WTC11 (cell line): ENCODE data around the gene OPCML. TPM values are rescaled to one million over a fixed set of nuclear protein-coding genes. Genes with fewer than 3 reads are reported as not detected.

ENCODE experiments used
- ATAC-seq: fragments of 200-7000 bp; cut with Tn5 transposase; 2 replicates; pipeline ENCODE4 v1.10.0; 2021; ENCODE audit warnings: mild to moderate bottlenecking, moderate library complexity
- CTCF ChIA-PET: fragments of 300-600 bp; sonication (Branson Sonifier 250); formaldehyde crosslinking; loops from one replicate; lab custom pipeline; 2021; ENCODE audit warnings: antibody characterized with exemption; lab: Charles Lee
- POLR2A ChIA-PET: fragments of 350-600 bp; sonication (Branson Sonifier 250); formaldehyde crosslinking; loops from one replicate; lab custom pipeline; 2021; ENCODE audit warnings: antibody characterized with exemption; lab: Charles Lee
- DNase-seq: peaks from one replicate; pipeline ENCODE4 v3.0.0; 2021; ENCODE audit warnings: low spot score
- H3K27ac Mint-ChIP-seq: 2 replicates; pipeline ENCODE4 v1.8.0; 2021; ENCODE audit warnings: mixed read lengths
- H3K27me3 Mint-ChIP-seq: 2 replicates; pipeline ENCODE4 v1.8.0; 2021; ENCODE audit warnings: low read depth, mild to moderate bottlenecking, moderate library complexity, mixed read lengths
- H3K36me3 Mint-ChIP-seq: 2 replicates; pipeline ENCODE4 v1.8.0; 2021; ENCODE audit warnings: mixed read lengths
- H3K4me1 Mint-ChIP-seq: 2 replicates; pipeline ENCODE4 v1.8.0; 2022; ENCODE audit warnings: mixed read lengths
- H3K4me3 Mint-ChIP-seq: 2 replicates; pipeline ENCODE4 v1.8.0; 2021; ENCODE audit warnings: mild to moderate bottlenecking, moderate library complexity, mixed read lengths
- H3K9me3 Mint-ChIP-seq: 2 replicates; pipeline ENCODE4 v1.8.0; 2021; ENCODE audit warnings: mixed read lengths
- AR ChIP-seq: fragments of 250-450 bp; sonication (Bioruptor Pico); IDR thresholded peaks from 2 replicates; pipeline ENCODE4 v1.9.0; 2021; ENCODE audit warnings: mild to moderate bottlenecking
- ATF1 ChIP-seq: sonication (generic); formaldehyde crosslinking; IDR thresholded peaks from 2 replicates; pipeline ENCODE4 v1.8.1; 2023; ENCODE audit warnings: mild to moderate bottlenecking, moderate library complexity, missing genetic modification reagents
- ATF3 ChIP-seq: sonication (generic); formaldehyde crosslinking; conservative IDR thresholded peaks from 2 replicates; pipeline ENCODE4 v1.8.1; 2022; ENCODE audit warnings: mild to moderate bottlenecking, missing genetic modification reagents
- E2F4 ChIP-seq: sonication (generic); formaldehyde crosslinking; IDR thresholded peaks from 2 replicates; pipeline ENCODE4 v1.8.1; 2022; ENCODE audit warnings: low read depth, mild to moderate bottlenecking, moderate library complexity, missing genetic modification reagents, borderline replicate concordance
- ELF4 ChIP-seq: sonication (generic); formaldehyde crosslinking; IDR thresholded peaks from 2 replicates; pipeline ENCODE4 v1.8.1; 2022; ENCODE audit warnings: low read depth, mild to moderate bottlenecking, moderate library complexity, missing genetic modification reagents
- FOXK1 ChIP-seq: sonication (generic); formaldehyde crosslinking; IDR thresholded peaks from 2 replicates; pipeline ENCODE4 v1.8.0; 2022; ENCODE audit warnings: mild to moderate bottlenecking, moderate library complexity, missing genetic modification reagents
- GRHL2 ChIP-seq: fragments of 250-450 bp; sonication (Bioruptor Pico); IDR thresholded peaks from 2 replicates; pipeline ENCODE4 v1.8.0; 2022; ENCODE audit warnings: mild to moderate bottlenecking, moderate library complexity; ENCODE audit not compliant: insufficient replicate concordance, severe bottlenecking
- IRF2 ChIP-seq: sonication (generic); formaldehyde crosslinking; IDR thresholded peaks from 2 replicates; pipeline ENCODE4 v1.8.0; 2022; ENCODE audit warnings: low read depth, missing genetic modification reagents, borderline replicate concordance
- KAT7 ChIP-seq: sonication (generic); formaldehyde crosslinking; IDR thresholded peaks from 2 replicates; pipeline ENCODE4 v1.8.1; 2023; ENCODE audit warnings: missing genetic modification reagents, mild to moderate bottlenecking, borderline replicate concordance
- NFE2L1 ChIP-seq: sonication (generic); formaldehyde crosslinking; IDR thresholded peaks from 2 replicates; pipeline ENCODE4 v1.8.1; 2023; ENCODE audit warnings: missing genetic modification reagents
- NR1H2 ChIP-seq: sonication (generic); formaldehyde crosslinking; IDR thresholded peaks from 2 replicates; pipeline ENCODE4 v1.9.0; 2021; ENCODE audit warnings: mild to moderate bottlenecking, moderate library complexity, missing genetic modification reagents
- NR3C1 ChIP-seq: sonication (generic); formaldehyde crosslinking; conservative IDR thresholded peaks from 2 replicates; pipeline ENCODE4 v1.8.1; 2023; ENCODE audit warnings: low read depth, mild to moderate bottlenecking, missing genetic modification reagents
- RELA ChIP-seq: sonication (generic); formaldehyde crosslinking; IDR thresholded peaks from 2 replicates; pipeline ENCODE4 v1.8.1; 2022; ENCODE audit warnings: missing genetic modification reagents, mild to moderate bottlenecking, borderline replicate concordance
- RORB ChIP-seq: fragments of 250-450 bp; sonication (Bioruptor Pico); IDR thresholded peaks from 2 replicates; pipeline ENCODE4 v1.9.0; 2021; ENCODE audit warnings: mild to moderate bottlenecking
- SMAD4 ChIP-seq: sonication (generic); formaldehyde crosslinking; IDR thresholded peaks from 2 replicates; pipeline ENCODE4 v1.8.0; 2022; ENCODE audit warnings: mild to moderate bottlenecking, missing genetic modification reagents
- SP1 ChIP-seq: sonication (generic); formaldehyde crosslinking; conservative IDR thresholded peaks from 2 replicates; pipeline ENCODE4 v1.8.1; 2022; ENCODE audit warnings: missing genetic modification reagents
- TP53 ChIP-seq: sonication (generic); formaldehyde crosslinking; IDR thresholded peaks from 2 replicates; pipeline ENCODE4 v1.8.1; 2023; ENCODE audit warnings: mild to moderate bottlenecking, missing genetic modification reagents
- ZBTB21 ChIP-seq: sonication (generic); formaldehyde crosslinking; IDR thresholded peaks from 2 replicates; pipeline ENCODE4 v1.8.1; 2023; ENCODE audit warnings: mild to moderate bottlenecking, missing genetic modification reagents, borderline replicate concordance
- ZBTB43 ChIP-seq: sonication (generic); formaldehyde crosslinking; IDR thresholded peaks from 2 replicates; pipeline ENCODE4 v1.8.1; 2023; ENCODE audit warnings: mild to moderate bottlenecking, missing genetic modification reagents
- ZMAT4 ChIP-seq: fragments of 250-450 bp; sonication (Bioruptor Pico); IDR thresholded peaks from 2 replicates; pipeline ENCODE4 v1.9.0; 2021; ENCODE audit warnings: mild to moderate bottlenecking
- ZNF121 ChIP-seq: sonication (generic); formaldehyde crosslinking; IDR thresholded peaks from 2 replicates; pipeline ENCODE4 v1.8.0; 2023; ENCODE audit warnings: missing genetic modification reagents
- ZNF138 ChIP-seq: sonication (generic); formaldehyde crosslinking; conservative IDR thresholded peaks from 2 replicates; pipeline ENCODE4 v1.8.1; 2022; ENCODE audit warnings: mild to moderate bottlenecking, moderate library complexity, missing genetic modification reagents
- ZNF232 ChIP-seq: sonication (generic); formaldehyde crosslinking; IDR thresholded peaks from 2 replicates; pipeline ENCODE4 v1.8.0; 2022; ENCODE audit warnings: mild to moderate bottlenecking, missing genetic modification reagents
- ZNF396 ChIP-seq: fragments of 250-450 bp; sonication (Bioruptor Pico); IDR thresholded peaks from 2 replicates; pipeline ENCODE4 v1.8.0; 2021; ENCODE audit warnings: mild to moderate bottlenecking, moderate library complexity, borderline replicate concordance
- total RNA-seq: library from RNA; stranded (reverse); gene quantifications from 3 replicates; pipeline ENCODE4 v1.2.3, GENCODE V29; 2021
- TF ChIP-seq, protein P1 (sequence below): fragments of 250-450 bp; sonication (Bioruptor Pico); IDR thresholded peaks from 2 replicates; pipeline ENCODE4 v1.8.0; 2021; ENCODE audit warnings: mild to moderate bottlenecking
- TF ChIP-seq, protein P2 (sequence below): sonication (generic); formaldehyde crosslinking; IDR thresholded peaks from 2 replicates; pipeline ENCODE4 v1.8.0; 2022; ENCODE audit warnings: mild to moderate bottlenecking, missing genetic modification reagents
- TF ChIP-seq, protein P3 (sequence below): sonication (generic); formaldehyde crosslinking; IDR thresholded peaks from 2 replicates; pipeline ENCODE4 v1.8.1; 2022; ENCODE audit warnings: mild to moderate bottlenecking, moderate library complexity, missing genetic modification reagents
- TF ChIP-seq, protein P4 (sequence below): sonication (generic); formaldehyde crosslinking; IDR thresholded peaks from 2 replicates; pipeline ENCODE4 v1.8.1; 2023; ENCODE audit warnings: mild to moderate bottlenecking, missing genetic modification reagents, moderate library complexity

The OPCML gene
- total RNA-seq, 1 experiment from 2014 or later: 1.5 TPM

- Mint-ChIP-seq H3K4me1 (no peaks in the 10 kb centered on the region), H3K9me3 (no peaks in the 10 kb centered on the region), H3K27ac (no peak overlapping the region), H3K27me3 (no peaks in the 10 kb centered on the region), H3K4me3 (no peak overlapping the region), H3K36me3 (no peaks in the 10 kb centered on the region)
- TF ChIP-seq GRHL2 (CRISPR knock-in tag) (no peak), RELA (CRISPR knock-in tag) (no peak), ZNF232 (no peak), NR3C1 (CRISPR knock-in tag) (no peak), NR1H2 (CRISPR knock-in tag) (no peak), ZNF121 (no peak), ATF1 (CRISPR knock-in tag) (no peak), ATF3 (CRISPR knock-in tag) (no peak), SP1 (CRISPR knock-in tag) (no peak), ZMAT4 (CRISPR knock-in tag) (no peak), ZNF396 (CRISPR knock-in tag) (no peak), AR (CRISPR knock-in tag) (no peak), KAT7 (CRISPR knock-in tag) (no peak), IRF2 (CRISPR knock-in tag) (no peak), SMAD4 (CRISPR knock-in tag) (no peak), ZBTB21 (CRISPR knock-in tag) (no peak), ZNF138 (CRISPR knock-in tag) (no peak)
- TF ChIP-seq, protein P1, sequence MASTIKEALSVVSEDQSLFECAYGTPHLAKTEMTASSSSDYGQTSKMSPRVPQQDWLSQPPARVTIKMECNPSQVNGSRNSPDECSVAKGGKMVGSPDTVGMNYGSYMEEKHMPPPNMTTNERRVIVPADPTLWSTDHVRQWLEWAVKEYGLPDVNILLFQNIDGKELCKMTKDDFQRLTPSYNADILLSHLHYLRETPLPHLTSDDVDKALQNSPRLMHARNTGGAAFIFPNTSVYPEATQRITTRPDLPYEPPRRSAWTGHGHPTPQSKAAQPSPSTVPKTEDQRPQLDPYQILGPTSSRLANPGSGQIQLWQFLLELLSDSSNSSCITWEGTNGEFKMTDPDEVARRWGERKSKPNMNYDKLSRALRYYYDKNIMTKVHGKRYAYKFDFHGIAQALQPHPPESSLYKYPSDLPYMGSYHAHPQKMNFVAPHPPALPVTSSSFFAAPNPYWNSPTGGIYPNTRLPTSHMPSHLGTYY (CRISPR knock-in tag): no peak
- TF ChIP-seq, protein P2, sequence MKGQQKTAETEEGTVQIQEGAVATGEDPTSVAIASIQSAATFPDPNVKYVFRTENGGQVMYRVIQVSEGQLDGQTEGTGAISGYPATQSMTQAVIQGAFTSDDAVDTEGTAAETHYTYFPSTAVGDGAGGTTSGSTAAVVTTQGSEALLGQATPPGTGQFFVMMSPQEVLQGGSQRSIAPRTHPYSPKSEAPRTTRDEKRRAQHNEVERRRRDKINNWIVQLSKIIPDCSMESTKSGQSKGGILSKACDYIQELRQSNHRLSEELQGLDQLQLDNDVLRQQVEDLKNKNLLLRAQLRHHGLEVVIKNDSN (CRISPR knock-in tag): no peak
- TF ChIP-seq, protein P3, sequence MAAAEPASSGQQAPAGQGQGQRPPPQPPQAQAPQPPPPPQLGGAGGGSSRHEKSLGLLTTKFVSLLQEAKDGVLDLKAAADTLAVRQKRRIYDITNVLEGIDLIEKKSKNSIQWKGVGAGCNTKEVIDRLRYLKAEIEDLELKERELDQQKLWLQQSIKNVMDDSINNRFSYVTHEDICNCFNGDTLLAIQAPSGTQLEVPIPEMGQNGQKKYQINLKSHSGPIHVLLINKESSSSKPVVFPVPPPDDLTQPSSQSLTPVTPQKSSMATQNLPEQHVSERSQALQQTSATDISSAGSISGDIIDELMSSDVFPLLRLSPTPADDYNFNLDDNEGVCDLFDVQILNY (CRISPR knock-in tag): no peak
- ChIA-PET POLR2A (no interaction called here), CTCF (no interaction called here)
- DNase-seq: no peak
- no peak for ATAC-seq
Observed at GRCh38 chr11:132587716-132588115, 944.6 kb downstream of the OPCML start.

GRCh38 chr11:132586801-132587200, 945.5 kb downstream of the OPCML start:
- H3K4me1 Mint-ChIP-seq: no peaks in the 10 kb centered on the region
- no peaks in the 10 kb centered on the region for H3K27me3 Mint-ChIP-seq
- no peak overlapping the region for H3K27ac Mint-ChIP-seq
- H3K9me3 Mint-ChIP-seq: no peaks in the 10 kb centered on the region
- POLR2A ChIA-PET: no interaction called here
- CTCF ChIA-PET: no interaction called here
- no peak overlapping the region for H3K4me3 Mint-ChIP-seq
- ATAC-seq: no peak
- no peak for DNase-seq
- no peaks in the 10 kb centered on the region for H3K36me3 Mint-ChIP-seq
- TF ChIP-seq FOXK1: no peak
- no peak for TF ChIP-seq ZNF232
- TF ChIP-seq RORB (CRISPR knock-in tag): no peak
- no peak for TF ChIP-seq ATF1 (CRISPR knock-in tag)
- no peak for TF ChIP-seq ELF4 (CRISPR knock-in tag)
- TF ChIP-seq TP53 (CRISPR knock-in tag): no peak
- TF ChIP-seq ZBTB43 (CRISPR knock-in tag): no peak
- TF ChIP-seq, protein P4, sequence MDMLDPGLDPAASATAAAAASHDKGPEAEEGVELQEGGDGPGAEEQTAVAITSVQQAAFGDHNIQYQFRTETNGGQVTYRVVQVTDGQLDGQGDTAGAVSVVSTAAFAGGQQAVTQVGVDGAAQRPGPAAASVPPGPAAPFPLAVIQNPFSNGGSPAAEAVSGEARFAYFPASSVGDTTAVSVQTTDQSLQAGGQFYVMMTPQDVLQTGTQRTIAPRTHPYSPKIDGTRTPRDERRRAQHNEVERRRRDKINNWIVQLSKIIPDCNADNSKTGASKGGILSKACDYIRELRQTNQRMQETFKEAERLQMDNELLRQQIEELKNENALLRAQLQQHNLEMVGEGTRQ (CRISPR knock-in tag): no peak
- TF ChIP-seq E2F4 (CRISPR knock-in tag): no peak
- TF ChIP-seq NFE2L1 (CRISPR knock-in tag): no peak
